Ishikawa (cell line): ENCODE measurements around the gene KCNMB2.

Source experiments
- MAX ChIP-seq: IDR thresholded peaks from 2 replicates; pipeline ENCODE4 v1.6.1; 2012
- TAF1 ChIP-seq: IDR thresholded peaks from 2 replicates; pipeline ENCODE4 v1.6.1; 2012; ENCODE audit warnings: low read depth, mild to moderate bottlenecking
- USF1 ChIP-seq: IDR thresholded peaks from 2 replicates; pipeline ENCODE4 v1.6.1; 2012

- no peak for TF ChIP-seq MAX
- no peak for TF ChIP-seq TAF1
- no peak for TF ChIP-seq USF1
Observed at GRCh38 chr3:178739720-178740119, 203.5 kb downstream of the KCNMB2 start.
